GM23248 (cell line): ENCODE measurements around the gene PPP2R5A. TPM values are rescaled to one million over a fixed set of nuclear protein-coding genes. Genes with fewer than 3 reads are reported as not detected.

ENCODE experiments used
- DNase-seq: peaks from one replicate; pipeline ENCODE4 v3.0.0-alpha.2; 2015
- H2AFZ ChIP-seq: fragments of 200-600 bp; sonication (generic); 2 replicates; pipeline ENCODE4 v1.6.1; 2016; ENCODE audit warnings: antibody characterized with exemption
- H3F3A ChIP-seq: fragments of 200-600 bp; sonication (generic); 2 replicates; pipeline ENCODE4 v1.6.1; 2016; ENCODE audit warnings: mild to moderate bottlenecking, antibody characterized with exemption, mixed run types; ENCODE audit not compliant: insufficient read depth
- H3K27ac ChIP-seq: fragments of 200-600 bp; sonication (generic); 2 replicates; pipeline ENCODE4 v1.5.1; 2016; ENCODE audit warnings: mild to moderate bottlenecking
- H3K27me3 ChIP-seq: fragments of 200-600 bp; sonication (generic); replicated peaks from 2 replicates; pipeline ENCODE4 v1.6.1; 2016; ENCODE audit warnings: mild to moderate bottlenecking; ENCODE audit not compliant: insufficient read depth
- H3K36me3 ChIP-seq: fragments of 200-600 bp; sonication (generic); 2 replicates; pipeline ENCODE4 v1.6.1; 2016; ENCODE audit warnings: low read depth, mild to moderate bottlenecking
- H3K4me1 ChIP-seq: fragments of 200-600 bp; sonication (generic); 2 replicates; pipeline ENCODE4 v1.6.1; 2016; ENCODE audit warnings: mild to moderate bottlenecking; ENCODE audit not compliant: insufficient read depth
- H3K4me2 ChIP-seq: fragments of 200-600 bp; sonication (generic); one replicate; pipeline ENCODE4 v1.6.1; 2016; ENCODE audit warnings: mild to moderate bottlenecking; ENCODE audit not compliant: unreplicated experiment
- H3K4me3 ChIP-seq: fragments of 200-600 bp; sonication (generic); 2 replicates; pipeline ENCODE4 v1.5.1; 2016; ENCODE audit warnings: mild to moderate bottlenecking
- H3K79me2 ChIP-seq: fragments of 200-600 bp; sonication (generic); 2 replicates; pipeline ENCODE4 v1.6.1; 2016; ENCODE audit warnings: mild to moderate bottlenecking; ENCODE audit not compliant: insufficient read depth
- H3K9ac ChIP-seq: fragments of 200-600 bp; sonication (generic); 2 replicates; pipeline ENCODE4 v1.6.1; 2016; ENCODE audit warnings: mild to moderate bottlenecking
- H3K9me2 ChIP-seq: fragments of 200-600 bp; sonication (generic); 2 replicates; pipeline ENCODE4 v1.6.1; 2016; ENCODE audit warnings: mixed run types, mild to moderate bottlenecking, moderate library complexity; ENCODE audit not compliant: insufficient read depth
- H3K9me3 ChIP-seq: fragments of 200-600 bp; sonication (generic); one replicate; pipeline ENCODE4 v1.6.1; 2017; ENCODE audit warnings: low read depth
- H4K20me1 ChIP-seq: fragments of 200-600 bp; sonication (generic); 2 replicates; pipeline ENCODE4 v1.6.0; 2016; ENCODE audit not compliant: insufficient read depth
- EZH2 ChIP-seq: fragments of 200-600 bp; sonication (generic); IDR thresholded peaks from 2 replicates; pipeline ENCODE4 v1.6.1; 2018; ENCODE audit warnings: antibody characterized with exemption, mild to moderate bottlenecking; ENCODE audit not compliant: insufficient read depth, poor library complexity, severe bottlenecking
- EZH2phosphoT487 ChIP-seq: fragments of 200-600 bp; sonication (generic); IDR thresholded peaks from 2 replicates; pipeline ENCODE4 v1.6.1; 2018; ENCODE audit warnings: antibody characterized with exemption, moderate library complexity, mild to moderate bottlenecking, low read depth; ENCODE audit not compliant: insufficient read depth
- WGBS, 2 experiments: methylation state at CpG; one replicate each; pipeline ENCODE4 v1.1.6; 2015 to 2017; ENCODE audit warnings: low lambda C conversion rate in 2 of 2, low coverage in 1 of 2; ENCODE audit errors: missing lambda C conversion rate in 2 of 2; 5-methylcytosine and 5-hydroxymethylcytosine counted together
- in situ Hi-C: fragments of 300-500 bp; cut with MboI; formaldehyde crosslinking; loops from 2 replicates; pipeline ENCODE4 v1.15.0; 2020
- polyA plus RNA-seq: library from polyadenylated mRNA; unstranded; fragments of >200 nt; fragmentation: Nextera tagmentation; extraction: Ambion mirVana; gene quantifications from 2 replicates; pipeline ENCODE4 v1.2.1, GENCODE V29; 2016
- total RNA-seq: library from RNA; depleted of rRNA; stranded (reverse); fragments of >200 nt; shearing (Covaris generic); gene quantifications from 2 replicates; pipeline ENCODE4 v1.2.3, GENCODE V29; 2014

Gene PPP2R5A
- total and polyA plus RNA-seq, 2 experiments from 2014 or later = 13.9 to 31.7 TPM

DNA sequence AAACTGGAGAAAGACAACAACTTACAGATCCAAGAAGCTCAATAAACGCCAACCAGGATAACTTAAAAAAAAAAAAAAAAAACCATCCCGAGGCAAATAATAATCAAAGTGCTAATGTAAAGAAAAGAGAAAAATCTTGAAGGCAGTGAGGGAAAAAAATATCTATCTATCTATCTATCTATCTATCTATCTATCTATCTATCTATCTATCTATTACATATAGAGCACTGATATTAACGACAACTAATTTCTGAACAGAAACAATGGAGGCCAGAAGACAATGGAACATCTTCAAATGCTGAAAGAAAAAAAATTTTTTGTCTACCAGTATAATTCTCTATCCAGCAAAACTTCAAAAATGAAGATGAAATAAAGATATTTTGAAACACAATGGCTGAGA lies 111.4 kb downstream of the PPP2R5A start:
- Histone ChIP-seq H3K4me2 (no peak overlapping the region), H3K4me1 (no peaks in the 10 kb centered on the region), H3K4me3 (no peak overlapping the region), H3K27ac (no peak overlapping the region), H4K20me1 (no peaks in the 10 kb centered on the region), H2AFZ (no peak overlapping the region), H3K36me3 (no peaks in the 10 kb centered on the region), H3F3A (no peaks in the 10 kb centered on the region), H3K9me2 (no peaks in the 10 kb centered on the region), H3K79me2 (no peaks in the 10 kb centered on the region), H3K9me3 (no peaks in the 10 kb centered on the region), H3K9ac (no peak overlapping the region), H3K27me3 (no peaks in the 10 kb centered on the region)
- in situ Hi-C loops = no loop called here
- WGBS, 2 experiments = 95 to 97% methylated on average over 3 of the region's 3 CpGs
- DNase-seq = peak; percentile 9
- no peak for TF ChIP-seq EZH2
- TF ChIP-seq EZH2phosphoT487 = no peak

- no peaks in the 10 kb centered on the region for H3K9me2 ChIP-seq
- no peak overlapping the region for H2AFZ ChIP-seq
- H3F3A ChIP-seq = peaks cover 5% of the 10 kb centered on the region; the same call in 1 of the 2 replicates
- H3K4me1 ChIP-seq = no peaks in the 10 kb centered on the region
- no peak for DNase-seq
- no peak overlapping the region for H3K9ac ChIP-seq
- in situ Hi-C loops = no loop called here
- H3K36me3 ChIP-seq = no peaks in the 10 kb centered on the region
- whole genome bisulfite sequencing, 2 experiments = 77 to 87% methylated on average over 1 of the region's 1 CpG
- no peak for TF ChIP-seq EZH2phosphoT487
- no peak overlapping the region for H3K27ac ChIP-seq
- no peak overlapping the region for H3K4me3 ChIP-seq
- H3K79me2 ChIP-seq = no peaks in the 10 kb centered on the region
- H3K4me2 ChIP-seq = no peak overlapping the region
- H3K9me3 ChIP-seq = no peaks in the 10 kb centered on the region
- H3K27me3 ChIP-seq = no peaks in the 10 kb centered on the region
- no peaks in the 10 kb centered on the region for H4K20me1 ChIP-seq
Observed at GRCh38 chr1:212397171-212397570, 112.0 kb downstream of the PPP2R5A start.

DNA sequence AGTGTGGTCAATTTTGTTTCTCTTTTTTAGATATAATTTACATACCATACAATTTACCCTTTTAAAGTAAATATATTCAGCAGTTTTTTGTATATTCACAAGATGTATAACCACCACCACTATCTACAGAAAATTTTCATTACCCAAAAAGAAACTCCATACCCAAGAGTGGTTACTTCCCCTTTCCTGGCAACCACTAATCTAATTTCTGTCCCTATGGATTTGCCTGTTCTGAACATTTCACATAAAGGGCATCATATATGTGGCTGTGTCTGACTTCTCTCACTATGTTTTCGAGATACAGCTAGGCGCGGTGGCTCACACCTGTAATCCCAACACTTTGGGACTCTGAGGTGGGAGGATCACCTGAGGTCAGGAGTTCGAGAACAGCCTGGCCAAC lies 115.8 kb downstream of the PPP2R5A start:
- 98% methylated on average over 4 of the region's 4 CpGs for WGBS, 2 experiments
- in situ Hi-C loops = no loop called here
- Histone ChIP-seq H3K9me2 (no peaks in the 10 kb centered on the region), H3K27ac (no peak overlapping the region), H3K4me1 (no peaks in the 10 kb centered on the region; the same call in 1 of the 2 replicates), H3K9ac (no peak overlapping the region), H4K20me1 (no peaks in the 10 kb centered on the region), H2AFZ (no peak overlapping the region), H3F3A (peaks cover 15% of the 10 kb centered on the region; the same call in 1 of the 2 replicates), H3K9me3 (no peaks in the 10 kb centered on the region), H3K36me3 (no peaks in the 10 kb centered on the region), H3K4me3 (no peak overlapping the region), H3K79me2 (no peaks in the 10 kb centered on the region), H3K4me2 (no peak overlapping the region), H3K27me3 (no peaks in the 10 kb centered on the region)
- TF ChIP-seq EZH2 (no peak), EZH2phosphoT487 (no peak)
- DNase-seq = no peak

DNA sequence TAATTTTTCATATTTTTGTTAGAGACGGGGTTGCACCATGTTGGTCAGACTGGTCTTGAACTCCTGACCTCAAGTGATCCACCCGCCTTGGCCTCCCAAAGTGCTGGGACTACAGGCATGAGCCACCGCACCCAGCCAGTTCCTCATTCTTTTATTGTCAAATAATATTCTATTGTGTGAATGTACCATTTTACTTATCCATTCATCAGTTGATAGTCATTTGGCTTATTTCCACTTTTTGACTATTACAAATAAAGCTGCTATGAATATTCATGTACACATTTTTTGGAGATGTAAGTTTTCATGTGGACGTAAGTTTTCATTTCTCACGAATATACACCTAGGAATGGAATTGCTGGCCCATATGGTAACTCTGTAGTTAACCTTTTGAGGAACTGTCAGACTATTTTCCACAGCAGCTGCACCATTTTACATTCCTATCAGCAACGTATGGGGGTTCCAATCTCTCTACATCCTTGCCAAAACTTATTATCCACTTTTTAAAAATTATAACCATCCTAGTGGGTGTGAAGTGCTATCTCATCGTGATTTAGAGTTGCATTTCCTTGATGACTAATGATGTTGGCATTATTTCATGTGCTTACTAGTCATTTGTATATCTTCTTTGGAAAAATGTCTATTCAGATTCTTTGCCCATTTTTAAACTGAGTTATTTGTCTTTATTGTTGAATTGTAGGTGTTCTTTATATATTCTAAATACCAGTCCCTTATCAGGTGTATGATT lies 116.8 kb downstream of the PPP2R5A start:
- Histone ChIP-seq H4K20me1 (no peaks in the 10 kb centered on the region), H3K36me3 (no peaks in the 10 kb centered on the region), H3K79me2 (no peaks in the 10 kb centered on the region), H3K9ac (no peak overlapping the region), H3K9me3 (no peaks in the 10 kb centered on the region), H3K27me3 (no peaks in the 10 kb centered on the region), H3K27ac (peak overlapping the region; percentile 5; the same call in 1 of the 2 replicates), H3F3A (peaks cover 15% of the 10 kb centered on the region; the same call in 1 of the 2 replicates), H3K4me2 (no peak overlapping the region), H3K4me3 (no peak overlapping the region), H3K4me1 (no peaks in the 10 kb centered on the region; the same call in 1 of the 2 replicates), H3K9me2 (no peaks in the 10 kb centered on the region), H2AFZ (no peak overlapping the region)
- in situ Hi-C loops = no loop called here
- no peak for TF ChIP-seq EZH2
- no peak for TF ChIP-seq EZH2phosphoT487
- DNase-seq = peak; percentile 62
- WGBS, 2 experiments = 70 to 71% methylated on average over 7 of the region's 7 CpGs
